Activated naive CD4-positive, alpha-beta T cell treated with anti-CD3 and anti-CD28 coated beads, Interleukin-2, amount 50 U/mL, for 72 hours (primary cell): Measurements from ENCODE around the gene KAT8. TPM values are rescaled to one million over a fixed set of nuclear protein-coding genes. Genes with fewer than 3 reads are reported as not detected.
A peak's percentile ranks its signal among the peaks of the same experiment; 100 is the strongest.
"Not testable (repeated sequence)": the region's sequence is repeated elsewhere in the genome, so short reads cannot be mapped to it uniquely, and the experiment has no call there.

Source experiments
- ATAC-seq, 2 donors: fragments of 150-1000 bp; cut with Tn5 transposase; 2 replicates each; pipeline ENCODE4 v1.10.0; 2021; ENCODE audit warnings: mild to moderate bottlenecking in 2 of 2, moderate library complexity in 2 of 2
- DNase-seq, 2 donors: peaks; one replicate each; pipeline ENCODE4 v3.0.0; 2021 to 2022; ENCODE audit warnings: low spot score in 2 of 2
- H3K27ac Mint-ChIP-seq, 2 donors: one replicate each; pipeline ENCODE4 v1.8.0; 2022; ENCODE audit warnings: mild to moderate bottlenecking in 2 of 2, mixed read lengths in 2 of 2
- H3K36me3 Mint-ChIP-seq, 2 donors: one replicate each; pipeline ENCODE4 v1.8.0; 2022; ENCODE audit warnings: mixed read lengths in 2 of 2
- H3K9me3 Mint-ChIP-seq, 2 donors: one replicate each; pipeline ENCODE4 v1.8.0; 2022; ENCODE audit warnings: mixed read lengths in 2 of 2
- total RNA-seq, 2 donors: library from RNA; stranded (reverse); gene quantifications; one replicate each; pipeline ENCODE4 v1.2.3, GENCODE V29; 2022

Gene KAT8
- total RNA-seq, 2 donors from 2014 or later, result 57.8 to 88.5 TPM

DNA sequence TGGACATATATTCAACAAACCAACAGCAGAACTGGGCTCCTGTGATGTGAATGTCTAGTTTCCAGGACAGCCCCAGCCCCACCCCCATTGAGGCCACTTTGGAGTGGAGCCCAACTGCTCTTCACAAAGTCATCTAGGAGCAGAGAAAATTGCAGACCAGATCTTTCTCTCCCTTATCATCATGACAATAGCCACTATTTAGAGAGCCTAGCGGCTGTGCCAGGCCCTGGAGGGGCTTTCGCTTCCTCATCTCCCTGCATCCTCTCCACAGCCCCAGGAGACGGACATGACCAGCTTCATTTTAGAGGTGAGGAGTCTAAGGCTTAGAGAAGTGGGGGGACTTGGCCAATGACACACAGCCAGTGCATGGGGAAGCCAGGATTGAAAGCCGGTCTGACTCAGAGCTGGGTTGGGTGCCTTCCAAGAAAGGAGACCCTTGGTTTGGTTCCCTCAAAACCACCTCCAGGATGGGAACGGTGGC is 16.7 kb downstream of the KAT8 start:
- ATAC-seq (no peak), DNase-seq (no peak)
- H3K9me3 Mint-ChIP-seq, result no peaks in the 10 kb centered on the region
- peak overlapping the region; percentile 15 to 81 for H3K27ac Mint-ChIP-seq
- H3K36me3 Mint-ChIP-seq, result no peaks in the 10 kb centered on the region

DNA sequence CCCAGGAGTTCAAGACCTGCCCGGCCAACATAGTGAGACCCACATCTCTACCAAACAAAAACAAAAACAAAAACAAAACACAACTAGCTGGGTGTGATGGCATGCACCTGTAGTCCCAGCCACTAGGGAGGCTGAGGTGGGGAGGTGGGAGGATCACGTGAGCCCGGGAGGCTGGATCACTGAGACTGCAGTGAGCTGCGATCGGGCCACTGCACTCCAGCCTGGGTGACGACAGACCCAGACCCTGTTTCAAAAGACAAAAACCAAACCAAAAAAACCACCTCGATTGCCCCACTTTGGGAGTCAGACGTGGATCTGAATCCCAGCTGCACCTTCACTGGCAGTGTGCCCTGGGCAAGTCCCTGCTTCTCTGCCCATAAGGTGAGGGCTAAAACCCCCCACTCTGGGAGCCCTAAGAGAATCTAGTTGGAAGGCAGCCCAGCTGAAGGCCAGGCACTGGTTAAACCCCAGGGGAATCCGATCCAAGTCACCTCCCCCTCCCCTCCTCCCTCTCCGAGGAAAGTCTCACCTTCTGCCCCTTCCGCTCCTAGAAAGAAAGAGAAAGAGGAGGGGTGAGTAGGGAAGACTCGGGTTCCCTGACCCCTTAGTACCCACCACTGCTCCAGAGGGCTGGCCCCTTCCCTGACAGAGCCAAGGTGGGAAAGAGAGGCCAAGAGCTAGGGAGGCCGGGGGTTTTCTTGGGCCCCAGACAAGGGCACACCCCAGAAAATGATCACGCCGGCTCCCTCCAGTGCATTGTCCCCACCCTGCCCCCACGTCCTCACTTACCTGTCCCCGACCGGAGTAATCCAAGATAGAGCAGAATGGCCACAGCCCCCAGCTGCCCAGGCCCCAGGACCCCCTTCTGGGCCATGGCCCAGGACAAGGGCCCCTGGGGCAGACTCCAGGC is 17.4 kb downstream of the KAT8 start:
- no peak for DNase-seq
- ATAC-seq, result no peak
- no peaks in the 10 kb centered on the region for H3K9me3 Mint-ChIP-seq
- H3K27ac Mint-ChIP-seq, result no peak overlapping the region
- no peaks in the 10 kb centered on the region for H3K36me3 Mint-ChIP-seq

DNA sequence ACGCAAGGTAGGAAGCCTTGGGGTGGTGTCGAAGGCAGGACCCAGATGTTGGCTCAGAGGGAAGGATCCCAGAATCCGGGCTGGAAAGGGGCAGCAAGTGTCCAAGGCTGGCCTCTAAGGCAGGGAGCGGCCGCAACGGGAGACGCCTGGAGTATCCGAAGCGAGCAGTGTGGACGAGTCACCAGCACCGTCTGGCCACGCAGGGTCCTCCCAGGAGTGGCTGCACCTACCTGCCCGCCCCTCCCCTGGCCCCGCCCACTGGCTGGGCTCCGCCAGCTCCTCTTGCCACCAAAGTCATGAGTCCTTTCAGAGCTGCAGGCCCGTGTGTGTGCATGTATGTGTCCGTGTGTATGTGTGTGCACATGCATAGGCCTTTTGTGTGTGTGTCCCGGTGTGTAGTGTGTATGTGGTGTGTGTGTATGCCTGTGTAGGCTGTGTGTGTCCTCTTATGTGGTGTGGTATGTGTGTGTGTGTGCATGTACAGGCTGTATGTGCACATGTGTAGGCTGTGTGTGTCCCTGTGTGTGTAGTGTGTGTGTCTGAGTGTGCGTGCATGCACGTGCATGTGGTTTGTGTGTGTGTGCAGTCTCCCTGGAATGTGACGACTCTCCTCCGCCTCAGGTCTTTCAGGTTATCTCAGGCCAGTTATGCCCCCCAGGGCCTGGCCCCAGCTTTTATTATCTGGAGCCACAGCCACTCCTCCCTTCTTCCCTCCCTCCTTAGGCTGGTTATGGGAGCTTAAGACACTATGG is 18.2 kb downstream of the KAT8 start, which contains the start of gene PRSS8:
Gene PRSS8, minus strand, starts transcription at position 193 of the 752 bp plus-strand sequence. CDS start 229 bp downstream, outside the sequence.
- ATAC-seq (no peak), DNase-seq (no peak)
- H3K36me3 Mint-ChIP-seq, result no peaks in the 10 kb centered on the region
- H3K27ac Mint-ChIP-seq, result no peak within 1 kb of the TSS
- H3K9me3 Mint-ChIP-seq, result no peaks in the 10 kb centered on the region

DNA sequence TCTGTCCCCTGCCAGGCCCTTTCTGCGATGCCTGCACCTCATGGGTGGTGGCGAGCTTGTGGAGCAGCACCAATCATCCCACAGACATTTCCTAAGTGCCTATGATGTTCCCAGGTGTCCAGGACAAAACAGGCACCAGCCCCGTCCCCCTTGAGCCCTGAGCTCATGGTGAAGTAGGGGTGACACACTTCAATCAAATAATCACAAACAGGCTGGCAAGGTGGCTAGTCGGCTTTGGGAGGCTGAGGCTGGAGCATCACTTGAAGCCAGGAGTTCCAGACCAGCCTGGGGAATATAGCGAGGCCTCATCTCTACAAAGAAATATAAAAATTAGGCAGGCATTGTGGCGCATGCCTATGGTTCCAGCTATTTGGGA is 18.8 kb downstream of the KAT8 start:
- no peaks in the 10 kb centered on the region for H3K9me3 Mint-ChIP-seq
- no peaks in the 10 kb centered on the region for H3K36me3 Mint-ChIP-seq
- DNase-seq (no peak), ATAC-seq (no peak)
- no peak overlapping the region for H3K27ac Mint-ChIP-seq

DNA sequence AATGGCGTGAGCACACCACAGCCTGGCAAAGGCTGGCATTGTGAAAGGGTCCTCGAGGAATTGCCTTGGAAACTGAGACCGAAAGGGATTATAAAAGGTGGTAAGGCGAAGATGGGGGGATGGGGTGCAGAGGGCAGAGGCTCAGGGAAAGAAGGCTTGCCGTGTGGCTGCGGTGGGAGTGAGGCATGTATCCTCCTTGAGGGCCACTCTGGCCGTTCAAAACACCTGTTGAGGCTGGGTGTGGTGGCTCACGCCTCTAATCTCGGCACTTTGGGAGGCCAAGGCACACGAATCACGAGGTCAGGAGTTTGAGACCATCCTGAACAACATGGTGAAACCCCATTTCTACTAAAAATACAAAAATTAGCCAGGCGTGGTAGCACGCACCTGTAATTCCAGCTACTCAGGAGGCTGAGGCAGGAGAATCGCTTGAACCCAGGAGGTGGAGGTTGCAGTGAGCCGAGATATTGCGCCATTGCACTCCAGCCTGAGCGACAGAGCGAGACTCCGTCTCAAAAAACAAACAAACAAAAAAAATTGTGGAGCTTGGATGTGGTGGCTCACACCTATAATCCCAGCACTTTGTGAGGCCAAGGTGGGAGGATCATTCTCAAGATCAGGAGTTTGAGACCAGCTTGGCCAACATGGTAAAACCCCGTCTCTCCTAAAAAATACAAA is 19.5 kb downstream of the KAT8 start:
- ATAC-seq, H3K36me3 Mint-ChIP-seq, H3K9me3 Mint-ChIP-seq, H3K27ac Mint-ChIP-seq, DNase-seq: not testable (repeated sequence)

DNA sequence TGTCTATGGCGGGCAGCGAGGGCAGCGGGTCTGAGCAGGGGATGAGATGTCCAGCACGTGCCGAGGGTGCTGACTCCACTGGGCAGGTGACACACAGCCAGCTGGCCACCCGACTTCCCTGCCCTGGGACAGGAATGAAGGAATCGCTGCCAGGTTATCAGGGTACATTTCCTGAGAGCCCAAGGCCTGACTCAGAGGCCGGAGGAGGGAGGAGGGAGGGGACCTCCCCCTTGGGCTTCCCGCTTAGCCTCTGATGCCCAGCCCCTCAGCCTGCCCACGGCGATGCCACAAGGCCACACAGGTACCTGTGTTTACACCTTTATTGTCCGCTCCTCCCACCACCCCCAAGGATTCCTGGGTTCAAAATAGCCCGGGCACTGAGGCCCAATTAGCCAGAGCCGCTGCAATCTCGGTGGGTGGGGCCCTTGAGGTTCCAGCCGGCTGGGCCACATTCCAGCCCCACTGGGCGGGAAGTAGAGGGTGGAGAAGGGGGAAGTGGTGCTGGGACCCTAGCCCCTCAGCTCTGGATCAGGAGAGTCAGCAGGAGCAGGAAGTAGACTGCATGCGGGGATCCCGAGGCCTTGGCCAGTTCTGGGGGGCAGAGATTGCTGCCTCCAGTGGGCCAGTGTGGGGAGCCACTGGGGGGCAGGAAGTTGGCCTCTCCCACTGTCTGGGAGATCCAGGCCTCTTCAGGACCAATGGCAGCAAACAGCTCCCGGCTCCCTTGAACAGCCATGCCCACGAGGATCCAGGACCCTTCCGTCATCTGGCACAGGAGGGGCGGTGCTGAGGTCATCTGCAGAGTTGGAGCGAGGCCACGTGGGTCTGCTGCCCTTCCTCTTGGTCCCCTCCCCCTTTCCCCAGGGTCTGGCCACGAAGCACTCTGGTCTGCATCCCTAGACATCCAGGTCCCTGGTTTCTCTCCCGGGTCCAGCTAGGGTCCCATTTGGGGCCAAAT is 21.4 kb downstream of the KAT8 start:
- Mint-ChIP-seq H3K27ac (no peak overlapping the region), H3K36me3 (no peaks in the 10 kb centered on the region)
- no peak for ATAC-seq

DNA sequence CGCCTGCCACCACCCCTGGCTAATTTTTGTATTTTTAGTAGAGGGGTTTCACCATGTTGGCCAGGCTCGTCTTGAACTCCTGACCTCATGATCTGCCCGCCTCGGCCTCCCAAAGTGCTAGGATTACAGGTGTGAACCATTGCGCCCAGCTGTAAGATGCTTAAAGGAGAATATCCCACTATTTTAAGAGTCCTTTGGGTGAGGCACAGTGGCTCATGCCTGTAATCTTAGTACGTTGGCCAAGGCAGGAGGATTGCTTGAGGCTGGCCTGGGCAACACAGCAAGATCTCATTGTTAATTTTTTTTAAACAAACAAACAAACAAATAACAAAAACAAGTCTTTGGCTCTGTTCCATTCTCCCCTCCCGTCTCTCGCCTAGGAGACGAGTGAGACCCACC is 23.6 kb downstream of the KAT8 start:
- peak overlapping the region in 1 of 2 donors; percentile 81 for H3K27ac Mint-ChIP-seq
- not testable (repeated sequence) for ATAC-seq, H3K36me3 Mint-ChIP-seq, DNase-seq, H3K9me3 Mint-ChIP-seq

More for the DNA sequence above, 21.4 kb downstream of the KAT8 start:
- DNase-seq, result no peak
- H3K9me3 Mint-ChIP-seq, result no peaks in the 10 kb centered on the region

DNA sequence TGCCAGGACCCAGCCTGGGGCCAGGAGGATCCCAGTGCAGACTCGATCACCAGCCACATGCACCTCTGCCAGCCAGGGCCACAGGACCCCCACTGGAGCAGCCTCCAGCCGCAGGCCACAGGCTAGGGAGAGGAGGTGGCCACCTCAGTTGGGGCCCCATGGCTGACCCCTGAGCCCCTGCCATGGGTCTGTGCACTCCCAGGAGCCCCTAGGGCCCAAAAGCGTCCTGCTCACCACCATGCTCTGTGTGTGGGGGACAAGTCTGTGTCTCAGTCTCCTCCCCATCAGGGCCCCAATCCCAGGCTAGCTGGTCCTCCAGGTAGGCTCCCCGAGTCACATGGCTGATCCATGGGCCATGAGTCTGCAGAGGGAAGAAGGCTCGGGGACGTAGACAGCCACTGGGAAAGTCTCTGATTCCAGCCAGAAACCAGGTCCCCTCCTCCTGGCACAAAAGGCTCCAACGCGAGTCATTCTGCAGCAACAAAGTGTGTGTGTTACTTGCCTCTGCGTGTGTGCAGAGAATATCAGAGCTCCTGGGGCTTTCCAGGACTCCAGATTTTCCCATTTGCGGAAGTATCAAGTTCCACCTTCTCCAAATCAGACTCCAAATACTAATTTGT is 24.1 kb downstream of the KAT8 start:
- peak in 1 of 2 donors; percentile 19 for DNase-seq

DNA sequence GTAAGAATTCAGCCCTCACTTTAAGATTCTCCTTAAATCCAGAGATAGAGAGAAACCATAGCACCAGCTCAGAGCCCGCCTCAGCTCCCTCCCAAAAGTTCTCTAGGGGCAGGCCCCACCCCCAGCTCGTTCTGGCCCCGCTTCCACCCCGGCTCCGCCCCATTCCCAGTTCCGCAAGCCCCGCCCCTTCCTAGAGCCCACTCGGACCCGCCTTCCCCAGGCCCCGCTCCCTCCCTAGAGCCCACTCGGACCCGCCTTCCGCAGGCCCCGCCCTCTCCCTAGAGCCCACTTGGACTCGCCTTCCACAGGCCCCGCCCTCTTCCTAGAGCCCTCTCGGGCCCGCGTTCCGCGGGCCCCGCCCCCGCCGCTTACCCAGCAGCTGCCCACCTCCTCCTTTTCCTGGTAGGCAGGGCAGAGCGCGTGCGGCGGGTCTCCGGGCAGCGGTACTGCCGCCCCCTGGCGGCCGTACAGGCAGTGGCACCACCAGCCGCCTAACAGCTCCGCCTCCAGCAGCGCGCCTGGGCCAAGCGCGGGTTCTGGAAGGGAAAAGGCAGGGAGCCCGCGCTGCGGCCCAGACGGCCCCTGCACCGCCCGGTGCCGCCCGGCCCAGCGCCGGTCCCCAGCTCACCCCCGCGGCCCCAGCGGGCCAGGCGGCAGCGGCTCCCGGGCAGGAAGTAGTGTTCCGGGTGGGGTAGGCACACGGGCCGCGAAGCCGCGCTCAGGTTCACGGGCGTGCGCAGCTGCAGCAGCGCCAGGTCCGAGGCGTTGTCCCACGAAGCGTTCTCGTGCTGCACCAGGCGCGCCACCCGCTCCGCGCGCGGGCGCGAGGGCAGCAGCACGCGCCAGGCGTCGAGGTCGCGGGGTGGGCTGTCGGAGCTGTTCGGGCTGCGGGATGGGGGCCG is 24.9 kb downstream of the KAT8 start:
- Mint-ChIP-seq H3K36me3 (no peaks in the 10 kb centered on the region), H3K27ac (peak overlapping the region; percentile 65 to 81), H3K9me3 (no peaks in the 10 kb centered on the region)
- peak; percentile 86 to 96 for ATAC-seq
- DNase-seq, result peak; percentile 98 to 99

More for the DNA sequence above, 24.1 kb downstream of the KAT8 start:
- H3K36me3 Mint-ChIP-seq, result no peaks in the 10 kb centered on the region
- H3K9me3 Mint-ChIP-seq, result no peaks in the 10 kb centered on the region
- peak overlapping the region; percentile 65 to 81 for H3K27ac Mint-ChIP-seq
- peak in 1 of 2 donors; percentile 1 for ATAC-seq

DNA sequence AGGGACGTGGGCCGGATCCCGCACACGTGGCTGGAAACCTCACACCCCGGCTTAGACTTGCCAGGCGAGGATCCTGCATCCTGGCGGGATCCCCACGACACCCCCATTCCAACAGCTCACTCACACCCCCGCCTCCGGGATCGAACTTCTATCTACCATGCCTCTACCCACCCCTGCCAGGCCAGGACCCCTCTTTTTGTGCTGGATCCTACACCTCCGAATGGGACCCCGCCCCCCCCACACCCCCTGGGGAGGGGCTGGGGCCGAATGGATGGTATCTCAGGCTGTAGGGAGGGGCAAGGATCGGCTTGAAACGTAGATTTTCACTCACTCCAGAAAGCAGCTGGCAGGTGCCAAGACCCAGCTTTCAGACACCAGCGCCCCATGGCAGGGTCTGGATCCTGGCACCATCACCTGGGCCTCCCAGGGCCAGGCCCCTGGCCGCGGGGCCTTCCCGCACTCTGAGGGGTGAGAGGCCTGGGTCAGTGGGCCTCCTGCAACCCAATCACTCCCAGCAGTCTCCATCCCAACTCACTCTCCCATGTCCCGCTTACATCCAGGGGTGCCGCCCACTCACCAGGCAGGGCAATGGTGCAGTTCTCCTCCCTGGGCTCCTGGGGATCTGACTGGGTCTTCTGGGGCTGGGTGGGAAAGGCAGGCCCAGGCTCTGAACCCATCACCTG is 25.7 kb downstream of the KAT8 start:
- Mint-ChIP-seq H3K27ac (peak overlapping the region in 1 of 2 donors; percentile 79), H3K36me3 (no peaks in the 10 kb centered on the region), H3K9me3 (no peaks in the 10 kb centered on the region)
- no peak for DNase-seq
- no peak for ATAC-seq

DNA sequence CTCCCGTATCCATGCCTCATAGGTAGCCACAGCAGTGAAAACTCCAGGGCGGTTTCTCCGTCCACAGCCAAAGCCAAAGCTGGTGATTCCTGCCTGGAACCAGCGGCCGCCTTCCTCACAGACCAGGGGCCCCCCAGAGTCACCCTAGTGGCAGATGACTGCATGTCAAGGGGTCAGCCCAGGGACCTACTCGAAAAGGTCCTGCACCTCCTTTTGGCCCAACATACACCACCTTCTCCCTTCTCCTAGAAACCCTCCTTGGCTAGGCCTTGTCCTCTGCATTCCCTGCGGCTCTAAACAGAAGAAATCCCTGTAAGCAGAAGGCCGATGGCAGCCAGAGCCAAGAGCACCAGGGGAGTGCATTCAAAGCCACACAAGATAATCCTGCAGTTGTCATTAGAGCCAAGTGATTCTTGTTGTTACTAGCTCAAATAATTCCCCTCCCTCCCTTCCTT is 26.3 kb downstream of the KAT8 start:
- DNase-seq (no peak), ATAC-seq (no peak)
- Mint-ChIP-seq H3K36me3 (no peaks in the 10 kb centered on the region), H3K9me3 (no peaks in the 10 kb centered on the region), H3K27ac (peak overlapping the region in 1 of 2 donors; percentile 79)

DNA sequence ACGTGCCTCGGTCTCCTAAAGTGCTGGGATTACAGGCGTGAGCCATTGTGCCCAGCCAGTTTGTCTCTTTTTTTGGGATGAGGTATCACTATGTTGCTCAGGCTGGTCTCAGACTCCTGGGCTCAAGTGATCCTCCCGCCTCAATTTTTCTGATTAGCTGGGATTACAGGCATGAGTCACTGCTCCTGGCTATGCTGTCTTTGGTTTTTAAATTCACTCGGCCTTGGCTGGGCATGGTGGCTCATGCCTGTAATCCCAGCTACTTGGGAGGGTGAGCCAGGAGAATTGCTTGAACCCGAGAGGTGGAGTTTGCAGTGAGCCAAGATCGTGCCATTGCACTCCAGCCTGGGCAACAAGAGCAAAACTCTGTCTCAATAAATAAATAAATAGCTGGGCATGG is 27.0 kb downstream of the KAT8 start:
- not testable (repeated sequence) for H3K36me3 Mint-ChIP-seq, H3K27ac Mint-ChIP-seq, DNase-seq, H3K9me3 Mint-ChIP-seq, ATAC-seq

DNA sequence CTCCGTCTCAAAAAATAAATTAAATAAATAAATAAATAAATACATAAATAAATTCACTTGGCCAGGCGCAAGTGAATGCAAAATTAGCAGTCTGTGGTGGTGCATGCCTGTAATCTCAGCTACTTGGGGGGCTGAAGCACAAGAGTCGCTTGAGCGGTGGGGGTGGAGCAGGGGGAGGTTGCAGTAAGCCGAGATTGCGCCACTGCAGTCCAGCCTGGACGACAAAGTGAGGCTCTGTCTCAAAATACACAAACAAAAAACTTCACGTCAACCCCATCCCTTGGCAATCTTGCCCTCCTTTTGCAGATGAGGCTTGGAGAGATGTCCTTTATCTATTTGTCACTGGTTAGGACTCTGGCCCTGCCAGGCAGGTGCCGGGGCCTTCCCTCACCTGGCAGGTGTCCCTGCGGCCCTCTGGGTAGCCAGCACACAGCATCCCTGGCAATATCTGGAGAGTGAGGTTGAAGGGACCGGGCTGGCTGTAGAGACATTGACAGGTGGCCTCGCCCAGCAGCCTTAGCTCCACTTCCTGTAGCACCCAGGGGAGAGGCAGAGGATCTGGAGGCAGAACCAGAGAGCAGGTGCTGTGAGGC is 28.0 kb downstream of the KAT8 start:
- Mint-ChIP-seq H3K9me3 (no peaks in the 10 kb centered on the region), H3K36me3 (no peaks in the 10 kb centered on the region), H3K27ac (no peak overlapping the region)
- DNase-seq (no peak), ATAC-seq (no peak)

DNA sequence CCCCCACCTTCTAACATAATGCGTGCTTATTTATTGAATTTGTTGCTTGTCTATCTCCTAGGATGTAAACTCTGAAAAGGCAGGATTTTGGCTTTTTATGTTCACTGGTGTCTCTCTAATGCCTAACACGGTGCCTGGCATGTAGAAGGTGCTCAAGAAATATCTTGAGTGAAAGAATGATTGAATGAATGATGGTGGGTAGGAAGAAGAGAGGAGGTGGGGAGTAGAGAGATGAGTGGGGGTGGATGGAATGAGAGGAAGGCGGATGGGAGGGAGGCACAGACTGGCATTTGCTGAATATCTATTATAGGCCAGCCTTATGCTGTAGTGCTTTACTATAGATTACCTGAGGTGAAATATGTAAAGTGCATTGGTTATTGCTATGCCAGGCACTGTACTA is 30.1 kb downstream of the KAT8 start:
- DNase-seq, result no peak
- H3K9me3 Mint-ChIP-seq, result no peaks in the 10 kb centered on the region
- H3K36me3 Mint-ChIP-seq, result no peaks in the 10 kb centered on the region
- H3K27ac Mint-ChIP-seq, result no peak overlapping the region
- no peak for ATAC-seq
